T-helper 2 cell treated with Interferon-gamma antibody and Interleukin-4, amounts not matched to agents 5 μg/mL and 100 μg/mL, for 36 hours (primary cell): Measurements from ENCODE around the gene LAMC1.

Experiments
- DNase-seq: peaks from one replicate; pipeline ENCODE4 v3.0.0; 2021; ENCODE audit warnings: low spot score
- H3K27ac Mint-ChIP-seq: one replicate; pipeline ENCODE4 v1.8.0; 2021; ENCODE audit warnings: mild to moderate bottlenecking, mixed read lengths
- H3K27me3 Mint-ChIP-seq: one replicate; pipeline ENCODE4 v1.8.0; 2021; ENCODE audit warnings: low read depth, mixed read lengths
- H3K36me3 Mint-ChIP-seq: one replicate; pipeline ENCODE4 v1.8.0; 2021; ENCODE audit warnings: low read depth, mixed read lengths
- H3K4me1 Mint-ChIP-seq: one replicate; pipeline ENCODE4 v1.8.0; 2021; ENCODE audit warnings: low read depth, mixed read lengths
- H3K4me3 Mint-ChIP-seq: one replicate; pipeline ENCODE4 v1.8.0; 2022; ENCODE audit warnings: mild to moderate bottlenecking, moderate library complexity, mixed read lengths
- H3K9me3 Mint-ChIP-seq: one replicate; pipeline ENCODE4 v1.8.0; 2021; ENCODE audit warnings: mixed read lengths

LAMC1 gene

GRCh38 chr1:183188240-183188639 lies 165.0 kb downstream of the LAMC1 start:
- no peak overlapping the region for H3K4me3 Mint-ChIP-seq
- H3K4me1 Mint-ChIP-seq, result peaks cover 2% of the 10 kb centered on the region
- no peaks in the 10 kb centered on the region for H3K9me3 Mint-ChIP-seq
- H3K27me3 Mint-ChIP-seq, result peaks cover 48% of the 10 kb centered on the region
- no peak for DNase-seq
- no peaks in the 10 kb centered on the region for H3K36me3 Mint-ChIP-seq
- H3K27ac Mint-ChIP-seq, result no peak overlapping the region

- Mint-ChIP-seq H3K4me3 (no peak overlapping the region), H3K27ac (no peak overlapping the region), H3K4me1 (peaks cover 14% of the 10 kb centered on the region), H3K9me3 (no peaks in the 10 kb centered on the region), H3K36me3 (no peaks in the 10 kb centered on the region), H3K27me3 (peaks cover 45% of the 10 kb centered on the region)
- no peak for DNase-seq
These were observed 168.6 kb downstream of the LAMC1 start for GRCh38 chr1:183191833-183192232.

GRCh38 chr1:183193963-183194525 lies 170.8 kb downstream of the LAMC1 start:
- H3K9me3 Mint-ChIP-seq, result no peaks in the 10 kb centered on the region
- H3K27me3 Mint-ChIP-seq, result peaks cover 37% of the 10 kb centered on the region
- H3K4me3 Mint-ChIP-seq, result no peak overlapping the region
- peaks cover 14% of the 10 kb centered on the region for H3K4me1 Mint-ChIP-seq
- no peak for DNase-seq
- no peaks in the 10 kb centered on the region for H3K36me3 Mint-ChIP-seq
- no peak overlapping the region for H3K27ac Mint-ChIP-seq

- H3K9me3 Mint-ChIP-seq, result no peaks in the 10 kb centered on the region
- peak; percentile 25 for DNase-seq
- peak overlapping the region; percentile 60 for H3K4me3 Mint-ChIP-seq
- H3K27ac Mint-ChIP-seq, result peak overlapping the region; percentile 10
- H3K36me3 Mint-ChIP-seq, result no peaks in the 10 kb centered on the region
- H3K4me1 Mint-ChIP-seq, result peaks cover 14% of the 10 kb centered on the region
- peaks cover 32% of the 10 kb centered on the region for H3K27me3 Mint-ChIP-seq
These were observed 171.4 kb downstream of the LAMC1 start for GRCh38 chr1:183194527-183195141.

GRCh38 chr1:183195142-183195574 lies 171.9 kb downstream of the LAMC1 start:
- Mint-ChIP-seq H3K36me3 (no peaks in the 10 kb centered on the region), H3K27me3 (peaks cover 27% of the 10 kb centered on the region), H3K9me3 (no peaks in the 10 kb centered on the region), H3K27ac (peak overlapping the region; percentile 10), H3K4me1 (peaks cover 14% of the 10 kb centered on the region), H3K4me3 (peak overlapping the region; percentile 60)
- DNase-seq, result no peak
